HG02610 (cell line): ENCODE measurements around the gene RIBC2.
"Not testable (repeated sequence)": the region's sequence is repeated elsewhere in the genome, so short reads cannot be mapped to it uniquely, and the experiment has no call there.

Experiments used
- ATAC-seq: cut with Tn5 transposase; IDR thresholded peaks from one replicate; pipeline ENCODE4 v1.9.1; 2021; ENCODE audit warnings: mild to moderate bottlenecking, moderate library complexity; ENCODE audit not compliant: unreplicated experiment

Gene RIBC2

GRCh38 chr22:45423524-45423923 lies 10.0 kb downstream of the RIBC2 start:
- ATAC-seq: no peak

GRCh38 chr22:45424241-45424731 lies 10.8 kb downstream of the RIBC2 start:
- no peak for ATAC-seq

GRCh38 chr22:45425101-45425500 lies 11.6 kb downstream of the RIBC2 start:
- ATAC-seq: no peak

GRCh38 chr22:45425531-45426265 lies 12.2 kb downstream of the RIBC2 start:
- no peak for ATAC-seq

GRCh38 chr22:45426387-45426786 lies 12.9 kb downstream of the RIBC2 start:
- ATAC-seq: no peak

- ATAC-seq: no peak
Observed at GRCh38 chr22:45427114-45427513, 13.6 kb downstream of the RIBC2 start.

GRCh38 chr22:45428391-45429385 lies 15.2 kb downstream of the RIBC2 start:
- ATAC-seq: no peak

- no peak for ATAC-seq
Observed at GRCh38 chr22:45429424-45429823, 15.9 kb downstream of the RIBC2 start.

GRCh38 chr22:45429981-45430775 lies 16.7 kb downstream of the RIBC2 start:
- ATAC-seq: no peak

- ATAC-seq: no peak
Observed at GRCh38 chr22:45430871-45431270, 17.4 kb downstream of the RIBC2 start.

GRCh38 chr22:45434981-45435380 lies 21.5 kb downstream of the RIBC2 start:
- ATAC-seq: no peak

GRCh38 chr22:45435544-45436139 lies 22.1 kb downstream of the RIBC2 start:
- ATAC-seq: no peak

GRCh38 chr22:45436871-45437517 lies 23.5 kb downstream of the RIBC2 start:
- not testable (repeated sequence) for ATAC-seq

GRCh38 chr22:45438336-45438735 lies 24.8 kb downstream of the RIBC2 start:
- ATAC-seq: no peak

GRCh38 chr22:45440688-45441087 lies 27.2 kb downstream of the RIBC2 start:
- ATAC-seq: not testable (repeated sequence)

GRCh38 chr22:45441138-45441537 lies 27.6 kb downstream of the RIBC2 start:
- ATAC-seq: no peak

- no peak for ATAC-seq
Observed at GRCh38 chr22:45442116-45442515, 28.6 kb downstream of the RIBC2 start.

GRCh38 chr22:45444168-45444567 lies 30.7 kb downstream of the RIBC2 start:
- no peak for ATAC-seq

- ATAC-seq: no peak
Observed at GRCh38 chr22:45445031-45445710, 31.7 kb downstream of the RIBC2 start.
